22Rv1 (cell line): ENCODE measurements around the gene FBXO41.

ENCODE experiments used
- CTCF ChIP-seq: fragments of 450-650 bp; IDR thresholded peaks from 2 replicates; pipeline ENCODE4 v1.5.1; 2017; ENCODE audit warnings: mild to moderate bottlenecking
- ZFX ChIP-seq: fragments of 450-650 bp; IDR thresholded peaks from 2 replicates; pipeline ENCODE4 v1.6.1; 2017; ENCODE audit warnings: antibody characterized with exemption, borderline replicate concordance

- no peak for TF ChIP-seq CTCF
- TF ChIP-seq ZFX: no peak
Measured at GRCh38 chr2:73253400-73253799, 30.9 kb downstream of the FBXO41 start.
